Measurements from ENCODE around the gene FAM83C.

The FAM83C gene

DNA sequence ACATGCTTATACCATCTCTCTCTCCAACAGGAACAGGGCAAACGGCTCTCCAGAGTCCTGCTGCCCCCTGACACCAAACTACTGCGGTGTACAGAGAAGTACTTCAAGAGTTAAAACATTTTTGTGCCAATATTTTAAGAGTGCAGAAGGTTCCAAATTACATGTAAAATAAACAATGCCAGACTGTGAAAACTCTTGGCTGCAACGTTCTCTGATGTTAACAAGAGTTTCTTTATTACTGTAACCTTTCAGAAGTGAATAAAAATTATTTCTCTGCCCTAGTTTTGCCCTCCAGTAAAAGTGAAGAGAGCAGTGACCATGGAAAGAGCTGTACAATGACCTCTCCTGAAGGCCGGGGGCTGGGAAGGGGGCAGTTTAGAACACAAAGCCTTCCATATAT, 41.4 kb upstream of the FAM83C start:
- DNase-seq (ENCODE audit: low read depth) = peak; percentile 53
- TF ChIP-seq, protein P1, sequence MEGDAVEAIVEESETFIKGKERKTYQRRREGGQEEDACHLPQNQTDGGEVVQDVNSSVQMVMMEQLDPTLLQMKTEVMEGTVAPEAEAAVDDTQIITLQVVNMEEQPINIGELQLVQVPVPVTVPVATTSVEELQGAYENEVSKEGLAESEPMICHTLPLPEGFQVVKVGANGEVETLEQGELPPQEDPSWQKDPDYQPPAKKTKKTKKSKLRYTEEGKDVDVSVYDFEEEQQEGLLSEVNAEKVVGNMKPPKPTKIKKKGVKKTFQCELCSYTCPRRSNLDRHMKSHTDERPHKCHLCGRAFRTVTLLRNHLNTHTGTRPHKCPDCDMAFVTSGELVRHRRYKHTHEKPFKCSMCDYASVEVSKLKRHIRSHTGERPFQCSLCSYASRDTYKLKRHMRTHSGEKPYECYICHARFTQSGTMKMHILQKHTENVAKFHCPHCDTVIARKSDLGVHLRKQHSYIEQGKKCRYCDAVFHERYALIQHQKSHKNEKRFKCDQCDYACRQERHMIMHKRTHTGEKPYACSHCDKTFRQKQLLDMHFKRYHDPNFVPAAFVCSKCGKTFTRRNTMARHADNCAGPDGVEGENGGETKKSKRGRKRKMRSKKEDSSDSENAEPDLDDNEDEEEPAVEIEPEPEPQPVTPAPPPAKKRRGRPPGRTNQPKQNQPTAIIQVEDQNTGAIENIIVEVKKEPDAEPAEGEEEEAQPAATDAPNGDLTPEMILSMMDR (IDR thresholded peaks at IDR 0.05; ENCODE audit: control insufficient read depth, extremely low read depth, insufficient read depth) = no peak
- H3K4me3 ChIP-seq (ENCODE audit: low read depth, low read length) = no peak overlapping the region

- H3K4me3 ChIP-seq (ENCODE audit: low read depth, low read length) = no peak overlapping the region
- no peak for DNase-seq (ENCODE audit: low read depth)
- TF ChIP-seq, protein P1 (IDR thresholded peaks at IDR 0.05; ENCODE audit: control insufficient read depth, extremely low read depth, insufficient read depth) = no peak
Observed at GRCh38 chr20:35332540-35333200, 40.4 kb upstream of the FAM83C start.

DNA sequence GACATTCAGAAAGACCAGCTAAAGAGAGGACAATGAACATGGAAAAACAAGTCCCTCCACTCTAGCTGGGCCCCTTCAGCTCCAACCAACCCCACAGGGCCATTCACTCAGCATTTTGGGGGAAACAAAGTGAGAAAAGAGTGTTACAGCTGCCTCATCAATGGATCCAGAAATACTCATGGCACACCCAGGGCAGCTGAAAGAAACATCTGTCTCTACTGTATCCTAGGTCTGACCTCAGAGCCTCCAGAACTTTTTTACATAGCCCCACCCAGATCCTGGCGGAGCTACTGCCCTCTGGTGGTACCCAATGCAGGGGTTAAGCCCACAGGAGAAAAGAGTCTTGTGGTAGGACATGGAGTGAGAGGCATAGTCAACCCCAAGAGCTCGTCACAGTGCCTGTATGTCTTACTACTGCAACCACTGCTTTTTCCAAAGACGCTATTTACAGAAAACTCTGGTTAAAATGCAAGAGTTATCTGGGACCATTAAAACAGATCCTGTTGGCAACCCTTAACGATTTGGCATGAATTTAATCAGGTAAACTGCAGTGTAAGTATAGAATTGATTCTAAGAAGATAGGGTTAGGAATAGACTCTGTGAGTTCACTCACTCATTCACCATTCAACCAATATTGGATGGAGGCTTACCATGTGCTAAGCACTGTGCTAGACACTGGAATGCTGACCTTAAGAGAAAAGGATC, 37.4 kb upstream of the FAM83C start:
- TF ChIP-seq, protein P1 (IDR thresholded peaks at IDR 0.05; ENCODE audit: control insufficient read depth, extremely low read depth, insufficient read depth) = peak; percentile 36
- DNase-seq (ENCODE audit: low read depth) = no peak
- H3K4me3 ChIP-seq (ENCODE audit: low read depth, low read length) = no peak overlapping the region

GRCh38 chr20:35328689-35329088, 36.5 kb upstream of the FAM83C start:
- TF ChIP-seq, protein P1 (IDR thresholded peaks at IDR 0.05; ENCODE audit: control insufficient read depth, extremely low read depth, insufficient read depth) = no peak
- no peak for DNase-seq (ENCODE audit: low read depth)
- H3K4me3 ChIP-seq (ENCODE audit: low read depth, low read length) = no peak overlapping the region

GRCh38 chr20:35328095-35328685, 36.0 kb upstream of the FAM83C start:
- TF ChIP-seq, protein P1 (IDR thresholded peaks at IDR 0.05; ENCODE audit: control insufficient read depth, extremely low read depth, insufficient read depth) = no peak
- H3K4me3 ChIP-seq (ENCODE audit: low read depth, low read length) = no peak overlapping the region
- DNase-seq (ENCODE audit: low read depth) = no peak

GRCh38 chr20:35327074-35327976, 35.1 kb upstream of the FAM83C start:
- peak; percentile 92 for DNase-seq (ENCODE audit: low read depth)

More at GRCh38 chr20:35327074-35327976, 35.1 kb upstream of the FAM83C start:
- TF ChIP-seq, protein P1 (IDR thresholded peaks at IDR 0.05; ENCODE audit: control insufficient read depth, extremely low read depth, insufficient read depth) = no peak
- H3K4me3 ChIP-seq (ENCODE audit: low read depth, low read length) = no peak overlapping the region

Data from LNCaP clone FGC (cell line).